Left lung (tissue), 10 donors: ENCODE results near the gene SLC6A18. TPM values are rescaled to one million over a fixed set of nuclear protein-coding genes. Genes with fewer than 3 reads are reported as not detected.
"Not testable (repeated sequence)": the region's sequence is repeated elsewhere in the genome, so short reads cannot be mapped to it uniquely, and the experiment has no call there.

Experiments used
- ATAC-seq: fragments of 200-7000 bp; cut with Tn5 transposase; one replicate; pipeline ENCODE4 v1.9.1; 2020; ENCODE audit warnings: moderate library complexity
- DNase-seq, 4 donors: peaks; one replicate each; pipeline ENCODE4 v3.0.0-alpha.2; 2013 to 2020
- H3K27ac ChIP-seq, 2 donors: fragments of 200-600 bp; sonication (generic) in 1 of 2; one replicate each; pipeline versions ENCODE4 v1.5.0 to v1.8.0; 2020 to 2021
- H3K27me3 ChIP-seq, 2 donors: fragments of 200-600 bp; sonication (generic) in 1 of 2; one replicate each; pipeline versions ENCODE4 v1.5.0 to v1.8.0; 2020 to 2021
- H3K36me3 ChIP-seq, 2 donors: fragments of 200-600 bp; sonication (generic) in 1 of 2; one replicate each; pipeline versions ENCODE4 v1.5.0 to v1.8.0; 2020 to 2021
- H3K4me1 ChIP-seq, 2 donors: fragments of 200-600 bp; one replicate each; pipeline ENCODE4 v1.8.0; 2021
- H3K4me3 ChIP-seq, 2 donors: fragments of 200-600 bp; sonication (generic) in 1 of 2; one replicate each; pipeline versions ENCODE4 v1.5.0 to v1.8.0; 2020 to 2021; ENCODE audit warnings: mild to moderate bottlenecking in 1 of 2
- H3K9me3 ChIP-seq, 2 donors: fragments of 200-600 bp; sonication (generic) in 1 of 2; one replicate each; pipeline versions ENCODE4 v1.5.0 to v1.8.0; 2020 to 2021
- intact Hi-C, 2 donors: fragments of 100-400 bp; cut with DNase I; formaldehyde crosslinking; loops; one replicate each; pipeline versions ENCODE4 v1.11.2 to v1.14.2; 2022
- polyA plus RNA-seq, 6 donors: library from polyadenylated mRNA; unstranded; fragments of 120-200 nt; gene quantifications; one replicate each; pipeline ENCODE4 v1.2.1, GENCODE V29; 2013; ENCODE audit not compliant: insufficient read length in 6 of 6
- total RNA-seq, 2 donors: library from RNA; stranded (reverse); fragmentation: NEBNext Ultra II Directional; extraction: Animal tissue kit (Norgen Biotek cat#: 25700); gene quantifications; one replicate each; pipeline ENCODE4 v1.2.1, GENCODE V29; 2021
- TF ChIP-seq, protein P1 (sequence below), 2 donors: fragments of 200-600 bp; sonication (generic) in 1 of 2; IDR thresholded peaks; one replicate each; pipeline versions ENCODE4 v1.5.0 to v1.8.0; 2021; ENCODE audit warnings: antibody characterized with exemption in 2 of 2
- donor health status: DM: no; HTN: yes; CAD: no.
- donor health status: DM: no; HTN: no; CAD: no.

SLC6A18 gene
- total and polyA plus RNA-seq, 8 donors, result 0.18 TPM; not detected in 7

DNA sequence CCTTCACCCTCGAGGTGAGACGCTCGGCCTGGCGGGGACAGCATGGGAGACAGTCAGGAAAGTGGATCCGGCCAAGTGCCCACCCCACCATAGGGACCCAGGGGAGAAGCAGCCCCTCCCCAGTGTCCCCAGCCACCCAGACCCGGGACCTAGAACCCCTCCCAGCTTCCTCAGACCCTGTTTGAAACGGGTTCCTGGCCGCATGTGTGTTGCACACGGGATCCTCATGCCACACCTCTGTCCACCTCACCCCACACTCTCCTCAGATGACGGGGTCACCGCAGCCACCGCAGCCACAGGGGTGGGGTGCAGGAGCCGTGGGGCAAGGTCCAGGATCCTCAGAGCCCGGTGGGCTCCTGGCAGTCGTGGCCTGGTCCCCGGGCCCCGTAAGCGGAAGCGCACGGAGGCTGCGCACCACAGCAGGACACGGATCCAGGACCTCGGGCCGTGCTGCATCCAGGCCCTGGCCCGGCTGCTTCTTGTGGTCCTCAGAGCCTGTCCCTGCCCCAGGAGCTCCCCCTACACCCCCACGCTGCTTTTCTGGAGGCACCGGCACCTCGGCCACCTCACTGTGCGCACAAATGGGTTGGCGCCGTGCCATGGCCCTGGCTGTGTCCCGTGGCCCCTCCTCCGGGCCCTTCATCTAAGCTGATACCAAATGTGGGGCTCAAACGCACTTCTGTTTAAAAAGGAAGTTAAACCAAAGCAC, 54.4 kb downstream of the SLC6A18 start:
- Histone ChIP-seq H3K4me1 (no peaks in the 10 kb centered on the region), H3K27ac (no peak overlapping the region), H3K9me3 (peaks cover 0 to 29% of the 10 kb centered on the region in 2 donors), H3K27me3 (no peaks in the 10 kb centered on the region), H3K36me3 (no peaks in the 10 kb centered on the region), H3K4me3 (no peak overlapping the region)
- no peak for ATAC-seq
- TF ChIP-seq, protein P1, sequence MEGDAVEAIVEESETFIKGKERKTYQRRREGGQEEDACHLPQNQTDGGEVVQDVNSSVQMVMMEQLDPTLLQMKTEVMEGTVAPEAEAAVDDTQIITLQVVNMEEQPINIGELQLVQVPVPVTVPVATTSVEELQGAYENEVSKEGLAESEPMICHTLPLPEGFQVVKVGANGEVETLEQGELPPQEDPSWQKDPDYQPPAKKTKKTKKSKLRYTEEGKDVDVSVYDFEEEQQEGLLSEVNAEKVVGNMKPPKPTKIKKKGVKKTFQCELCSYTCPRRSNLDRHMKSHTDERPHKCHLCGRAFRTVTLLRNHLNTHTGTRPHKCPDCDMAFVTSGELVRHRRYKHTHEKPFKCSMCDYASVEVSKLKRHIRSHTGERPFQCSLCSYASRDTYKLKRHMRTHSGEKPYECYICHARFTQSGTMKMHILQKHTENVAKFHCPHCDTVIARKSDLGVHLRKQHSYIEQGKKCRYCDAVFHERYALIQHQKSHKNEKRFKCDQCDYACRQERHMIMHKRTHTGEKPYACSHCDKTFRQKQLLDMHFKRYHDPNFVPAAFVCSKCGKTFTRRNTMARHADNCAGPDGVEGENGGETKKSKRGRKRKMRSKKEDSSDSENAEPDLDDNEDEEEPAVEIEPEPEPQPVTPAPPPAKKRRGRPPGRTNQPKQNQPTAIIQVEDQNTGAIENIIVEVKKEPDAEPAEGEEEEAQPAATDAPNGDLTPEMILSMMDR (IDR thresholded peaks at IDR 0.05), result no peak
- peak in 1 of 4 donors; percentile 59 for DNase-seq
- intact Hi-C loops, result no loop called here

DNA sequence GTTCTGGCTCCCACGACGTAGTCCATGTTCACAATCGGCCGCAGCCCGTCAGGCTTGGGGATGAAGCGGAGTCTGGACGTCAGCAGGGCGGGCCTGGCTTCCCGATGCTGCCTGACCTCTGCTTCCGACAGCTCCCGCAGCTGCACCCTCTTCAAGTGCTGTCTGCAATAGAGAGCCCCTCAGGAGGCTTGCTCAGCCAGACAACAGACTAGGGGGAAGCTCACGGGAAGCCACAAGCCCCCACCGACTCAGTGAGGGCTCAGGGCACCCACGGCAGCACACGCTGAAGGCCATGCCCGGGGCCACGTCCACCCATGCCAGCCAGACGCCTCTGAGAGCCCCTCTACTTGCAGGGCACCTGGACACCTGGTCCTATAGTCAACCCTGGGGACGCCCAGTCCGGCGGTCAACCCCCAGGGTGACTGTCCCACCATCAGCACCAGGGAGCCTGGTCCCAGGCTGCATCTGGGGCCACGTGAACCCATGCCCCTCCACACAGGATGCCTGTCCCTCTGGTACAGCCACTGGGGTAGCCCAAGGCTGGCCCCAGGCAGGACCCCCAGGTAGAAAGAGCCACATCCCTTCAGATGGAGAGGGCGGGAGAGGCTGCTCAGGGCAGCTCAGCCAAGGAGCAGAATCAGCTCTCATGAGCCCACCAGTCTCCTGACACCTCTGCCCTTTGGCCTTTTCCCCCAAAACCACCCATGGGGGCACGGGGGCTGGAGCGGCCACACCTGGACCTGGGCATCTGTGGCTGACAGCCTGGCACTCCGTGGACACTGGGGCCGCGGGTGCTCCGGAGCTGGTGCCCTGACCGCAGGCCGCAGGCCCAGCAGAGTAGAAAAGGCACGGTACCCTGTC, 55.2 kb downstream of the SLC6A18 start:
- Histone ChIP-seq H3K9me3 (peaks cover 0 to 27% of the 10 kb centered on the region in 2 donors), H3K4me1 (no peaks in the 10 kb centered on the region), H3K27ac (no peak overlapping the region), H3K27me3 (no peaks in the 10 kb centered on the region), H3K36me3 (no peaks in the 10 kb centered on the region), H3K4me3 (no peak overlapping the region)
- DNase-seq (peak in 1 of 4 donors; percentile 73), ATAC-seq (no peak)
- intact Hi-C loops, result no loop called here
- TF ChIP-seq, protein P1 (IDR thresholded peaks at IDR 0.05), result no peak

DNA sequence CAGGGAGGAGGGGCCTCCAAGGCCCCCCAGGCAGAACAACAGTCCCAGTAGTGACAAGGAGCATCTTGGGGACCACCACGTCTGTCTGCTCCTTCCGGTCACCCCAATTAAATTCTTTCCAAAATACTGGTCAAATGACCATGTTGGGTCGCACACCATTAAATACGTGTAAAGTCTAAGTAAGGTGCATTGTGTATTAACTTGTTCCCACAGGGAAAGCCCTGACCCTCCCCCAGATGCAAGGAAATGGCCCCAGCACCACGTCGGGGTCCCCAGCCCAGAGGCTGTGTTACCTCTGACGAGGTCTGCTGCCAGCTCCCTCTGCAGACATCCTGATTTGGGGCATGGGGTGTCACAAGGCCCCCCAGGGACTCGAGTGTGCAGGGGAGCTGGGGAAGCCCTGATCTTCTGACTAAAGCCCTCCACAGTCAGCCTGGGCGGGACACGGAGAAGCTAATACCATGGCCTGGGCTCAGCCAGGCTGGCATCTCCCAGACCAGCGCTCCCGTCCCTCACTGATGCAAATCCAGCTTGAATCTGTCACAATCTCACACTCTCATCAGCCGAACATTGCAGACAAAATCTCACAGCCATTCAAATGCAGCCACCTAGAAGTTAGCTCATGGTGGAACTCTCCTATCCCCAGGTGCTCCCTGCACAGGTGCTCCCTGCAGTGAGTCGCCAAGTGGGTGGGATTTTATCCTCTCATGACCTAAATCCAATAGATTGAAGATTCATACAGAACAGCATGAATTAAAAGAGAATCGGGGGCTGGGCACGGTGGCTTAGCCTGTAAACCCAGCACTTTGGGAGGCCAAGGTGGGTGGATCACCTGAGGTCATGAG, 56.1 kb downstream of the SLC6A18 start:
- intact Hi-C loops, result no loop called here
- no peak overlapping the region for H3K4me3 ChIP-seq
- no peaks in the 10 kb centered on the region for H3K4me1 ChIP-seq
- TF ChIP-seq, protein P1 (IDR thresholded peaks at IDR 0.05), result no peak
- no peaks in the 10 kb centered on the region for H3K27me3 ChIP-seq
- peak in 2 of 4 donors; percentile 24 to 43 for DNase-seq
- no peak for ATAC-seq
- H3K9me3 ChIP-seq, result peaks cover 0 to 27% of the 10 kb centered on the region in 2 donors
- H3K27ac ChIP-seq, result no peak overlapping the region
- no peaks in the 10 kb centered on the region for H3K36me3 ChIP-seq

DNA sequence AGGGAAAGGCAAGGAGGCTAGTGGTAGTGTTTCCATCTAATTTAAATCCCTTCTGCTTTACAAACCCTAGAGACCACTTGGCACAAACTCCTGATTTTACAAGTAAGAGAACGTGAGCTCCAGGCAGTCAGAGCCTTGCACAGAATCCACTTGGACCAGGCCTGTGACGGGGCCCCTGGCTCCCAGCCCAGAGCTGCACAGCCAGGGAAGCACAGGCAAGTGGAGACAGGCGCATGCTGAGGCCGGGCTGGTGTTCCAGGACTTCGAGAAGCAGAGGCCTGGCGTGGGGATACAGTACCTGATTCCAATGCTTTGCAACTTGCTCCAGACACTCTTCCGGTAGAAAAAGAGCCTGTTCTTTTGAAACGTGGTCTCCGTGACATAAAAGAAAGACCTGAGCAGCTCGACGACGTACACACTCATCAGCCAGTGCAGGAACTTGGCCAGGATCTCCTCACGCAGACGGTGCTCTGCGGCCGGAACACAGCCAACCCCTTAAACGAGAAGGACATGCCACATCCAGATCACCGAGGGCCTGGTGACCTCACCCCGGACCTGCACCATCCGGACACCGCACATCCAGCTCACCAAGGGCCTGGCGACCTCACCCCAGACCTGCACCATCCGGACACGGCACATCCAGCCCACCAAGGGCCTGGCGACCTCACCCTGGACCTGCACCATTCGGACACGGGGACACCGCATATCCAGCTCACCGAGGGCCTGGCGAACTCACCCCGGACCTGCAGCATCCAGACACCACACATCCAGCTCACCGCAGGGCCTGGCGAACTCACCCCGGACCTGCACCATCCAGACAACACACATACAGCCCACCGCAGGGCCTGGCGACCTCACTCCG, 57.2 kb downstream of the SLC6A18 start:
- Histone ChIP-seq H3K27ac (no peak overlapping the region), H3K27me3 (no peaks in the 10 kb centered on the region), H3K9me3 (peaks cover 0 to 22% of the 10 kb centered on the region in 2 donors), H3K4me3 (no peak overlapping the region), H3K36me3 (no peaks in the 10 kb centered on the region), H3K4me1 (no peaks in the 10 kb centered on the region)
- intact Hi-C loops, result no loop called here
- DNase-seq (peak in 3 of 4 donors; percentile 31 to 54 (median 44)), ATAC-seq (peak; percentile 33)
- TF ChIP-seq, protein P1 (IDR thresholded peaks at IDR 0.05), result no peak

DNA sequence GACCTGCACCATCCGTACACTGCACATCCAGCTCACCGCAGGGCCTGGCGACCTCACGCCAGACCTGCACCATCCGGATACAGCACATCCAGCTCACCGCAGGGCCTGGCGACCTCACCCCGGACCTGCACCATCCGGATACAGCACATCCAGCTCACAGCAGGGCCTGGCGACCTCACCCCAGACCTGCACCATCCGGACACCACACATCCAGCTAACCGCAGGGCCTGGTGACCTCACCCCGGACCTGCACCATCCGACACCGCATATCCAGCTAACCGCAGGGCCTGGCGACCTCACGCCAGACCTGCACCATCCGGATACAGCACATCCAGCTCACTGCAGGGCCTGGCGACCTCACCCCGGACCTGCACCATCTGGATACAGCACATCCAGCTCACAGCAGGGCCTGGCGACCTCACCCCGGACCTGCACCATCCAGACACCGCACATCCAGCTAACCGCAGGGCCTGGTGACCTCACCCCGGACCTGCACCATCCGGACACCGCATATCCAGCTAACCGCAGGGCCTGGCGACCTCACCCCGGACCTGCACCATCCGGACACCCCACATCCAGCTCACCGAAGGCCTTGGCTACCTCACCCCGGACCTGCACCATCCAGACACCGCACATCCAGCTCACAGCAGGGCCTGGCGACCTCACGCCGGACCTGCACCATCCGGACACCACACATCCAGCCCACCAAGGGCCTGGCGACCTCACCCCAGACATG, 58.0 kb downstream of the SLC6A18 start:
- H3K4me3 ChIP-seq, H3K36me3 ChIP-seq, H3K27me3 ChIP-seq, H3K4me1 ChIP-seq, intact Hi-C loops, H3K27ac ChIP-seq, ATAC-seq: not testable (repeated sequence)
- DNase-seq, result peak in 1 of 4 donors; percentile 47
- H3K9me3 ChIP-seq, result peaks cover 0 to 19% of the 10 kb centered on the region in 2 donors

DNA sequence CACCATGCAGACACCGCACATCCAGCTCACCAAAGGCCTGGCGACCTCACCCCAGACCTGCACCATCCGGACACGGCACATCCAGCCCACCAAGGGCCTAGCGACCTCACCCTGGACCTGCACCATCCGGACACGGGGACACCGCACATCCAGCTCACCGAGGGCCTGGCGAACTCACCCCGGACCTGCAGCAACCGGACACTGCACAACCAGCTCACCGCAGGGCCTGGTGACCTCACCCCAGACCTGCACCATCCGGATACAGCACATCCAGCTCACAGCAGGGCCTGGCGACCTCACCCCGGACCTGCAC, 58.5 kb downstream of the SLC6A18 start:
- DNase-seq, result peak in 1 of 4 donors; percentile 75
- H3K36me3 ChIP-seq, ATAC-seq, intact Hi-C loops, H3K27ac ChIP-seq, H3K4me3 ChIP-seq, H3K4me1 ChIP-seq, H3K27me3 ChIP-seq: not testable (repeated sequence)
- peaks cover 0 to 20% of the 10 kb centered on the region in 2 donors for H3K9me3 ChIP-seq

DNA sequence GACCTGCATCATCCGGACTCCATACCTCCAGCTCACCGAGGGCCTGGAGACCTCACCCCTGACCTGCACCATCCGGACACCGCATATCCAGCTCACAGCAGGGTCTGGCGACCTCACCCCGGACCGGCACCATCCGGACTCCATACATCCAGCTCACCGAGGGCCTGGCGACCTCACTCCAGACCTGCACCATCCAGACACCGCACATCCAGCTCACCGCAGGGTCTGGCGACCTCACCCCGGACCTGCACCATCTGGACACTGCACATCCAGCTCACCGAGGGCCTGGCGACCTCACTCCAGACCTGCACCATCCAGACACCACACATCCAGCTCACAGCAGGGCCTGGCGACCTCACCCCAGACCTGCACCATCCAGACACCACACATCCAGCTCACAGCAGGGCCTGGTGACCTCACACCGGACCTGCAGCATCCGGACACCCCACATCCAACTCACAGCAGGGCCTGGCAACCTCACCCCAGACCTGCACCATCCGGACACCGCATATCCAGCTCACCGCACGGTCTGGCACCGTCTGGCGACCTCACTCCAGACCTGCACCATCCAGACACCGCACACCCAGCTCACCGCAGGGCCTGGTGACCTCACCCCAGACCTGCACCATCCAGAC, 59.3 kb downstream of the SLC6A18 start:
- intact Hi-C loops, H3K4me3 ChIP-seq, H3K27me3 ChIP-seq, H3K27ac ChIP-seq, ATAC-seq, H3K36me3 ChIP-seq, H3K4me1 ChIP-seq: not testable (repeated sequence)
- H3K9me3 ChIP-seq, result peaks cover 0 to 14% of the 10 kb centered on the region in 2 donors
- peak in 1 of 4 donors; percentile 49 for DNase-seq
